Measurements from ENCODE around the gene ADAM22.

DNA sequence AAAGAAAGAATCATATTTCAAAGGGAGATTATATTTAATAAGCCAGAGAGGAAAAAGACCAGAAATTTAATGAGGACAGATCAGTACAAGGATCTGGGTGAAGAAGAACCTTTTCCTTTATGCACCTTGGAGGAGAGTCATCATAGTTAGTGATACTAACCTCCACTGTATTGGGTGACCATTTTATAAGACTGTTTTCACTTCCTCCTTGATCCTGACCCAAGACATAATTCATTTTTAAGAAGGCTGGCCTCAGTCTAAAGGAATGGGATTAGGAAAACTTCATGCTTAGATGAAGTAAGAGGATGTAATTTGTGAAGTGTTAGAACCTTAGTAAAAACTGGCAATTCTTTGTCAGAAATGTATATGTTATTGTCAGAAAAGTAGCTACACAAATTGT lies 68.6 kb downstream of the ADAM22 start:
- TF ChIP-seq, protein P1, sequence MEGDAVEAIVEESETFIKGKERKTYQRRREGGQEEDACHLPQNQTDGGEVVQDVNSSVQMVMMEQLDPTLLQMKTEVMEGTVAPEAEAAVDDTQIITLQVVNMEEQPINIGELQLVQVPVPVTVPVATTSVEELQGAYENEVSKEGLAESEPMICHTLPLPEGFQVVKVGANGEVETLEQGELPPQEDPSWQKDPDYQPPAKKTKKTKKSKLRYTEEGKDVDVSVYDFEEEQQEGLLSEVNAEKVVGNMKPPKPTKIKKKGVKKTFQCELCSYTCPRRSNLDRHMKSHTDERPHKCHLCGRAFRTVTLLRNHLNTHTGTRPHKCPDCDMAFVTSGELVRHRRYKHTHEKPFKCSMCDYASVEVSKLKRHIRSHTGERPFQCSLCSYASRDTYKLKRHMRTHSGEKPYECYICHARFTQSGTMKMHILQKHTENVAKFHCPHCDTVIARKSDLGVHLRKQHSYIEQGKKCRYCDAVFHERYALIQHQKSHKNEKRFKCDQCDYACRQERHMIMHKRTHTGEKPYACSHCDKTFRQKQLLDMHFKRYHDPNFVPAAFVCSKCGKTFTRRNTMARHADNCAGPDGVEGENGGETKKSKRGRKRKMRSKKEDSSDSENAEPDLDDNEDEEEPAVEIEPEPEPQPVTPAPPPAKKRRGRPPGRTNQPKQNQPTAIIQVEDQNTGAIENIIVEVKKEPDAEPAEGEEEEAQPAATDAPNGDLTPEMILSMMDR (IDR thresholded peaks at IDR 0.05), result no peak
- no peak for TF ChIP-seq EZH2 (IDR thresholded peaks at IDR 0.05; ENCODE audit: borderline replicate concordance, insufficient read depth, low read depth, low read length, poor library complexity, severe bottlenecking)
